Measurements from ENCODE around the gene FILIP1L. TPM values are rescaled to one million over a fixed set of nuclear protein-coding genes. Genes with fewer than 3 reads are reported as not detected.

Gene FILIP1L
- total RNA-seq, 4 donors from 2014 or later, result 113 to 149 (median 122) TPM

- H3K27me3 ChIP-seq, result no peaks in the 10 kb centered on the region
- H3K36me3 ChIP-seq, result no peaks in the 10 kb centered on the region
- no peaks in the 10 kb centered on the region for H3K9me3 ChIP-seq
- WGBS, 2 donors (ENCODE audit: low coverage in 1 of 2), result 24 to 50% methylated on average over 5 of the region's 6 CpGs
- peak overlapping the region; percentile 66 to 94 (median 70) for H3K27ac ChIP-seq
- H3K4me3 ChIP-seq, result peak overlapping the region in 1 of 2 donors; percentile 9
- ATAC-seq, result peak; percentile 29
- peaks cover 0 to 61% (median 15%) of the 10 kb centered on the region in 3 donors for H3K4me1 ChIP-seq
- TF ChIP-seq POLR2A (IDR thresholded peaks at IDR 0.05) (no peak), POLR2AphosphoS5 (IDR thresholded peaks at IDR 0.05) (no peak), EP300 (IDR thresholded peaks at IDR 0.05) (no peak), CTCF (IDR thresholded peaks at IDR 0.05) (no peak)
Observed at GRCh38 chr3:100047455-100048141, 66.7 kb downstream of the FILIP1L start.

- no peaks in the 10 kb centered on the region for H3K36me3 ChIP-seq
- H3K9me3 ChIP-seq, result no peaks in the 10 kb centered on the region
- H3K4me3 ChIP-seq, result no peak overlapping the region
- TF ChIP-seq EP300 (IDR thresholded peaks at IDR 0.05), result no peak
- TF ChIP-seq CTCF (IDR thresholded peaks at IDR 0.05), result no peak
- no peak for TF ChIP-seq POLR2A (IDR thresholded peaks at IDR 0.05)
- no peak for TF ChIP-seq POLR2AphosphoS5 (IDR thresholded peaks at IDR 0.05)
- no peak for ATAC-seq
- H3K27ac ChIP-seq, result peak overlapping the region; percentile 66 to 94 (median 80)
- 67% methylated on average over 2 of the region's 2 CpGs; no CpG with 5 or more reads in 1 of the 2 donors for WGBS, 2 donors (ENCODE audit: low coverage in 1 of 2)
- H3K27me3 ChIP-seq, result no peaks in the 10 kb centered on the region
- H3K4me1 ChIP-seq, result peaks cover under 1 to 67% (median 21%) of the 10 kb centered on the region in 3 donors
Observed at GRCh38 chr3:100046986-100047385, 67.3 kb downstream of the FILIP1L start.

GRCh38 chr3:100045696-100046095 is 68.6 kb downstream of the FILIP1L start:
- Histone ChIP-seq H3K36me3 (no peaks in the 10 kb centered on the region), H3K27me3 (no peaks in the 10 kb centered on the region), H3K4me1 (peaks cover 12 to 80% (median 32%) of the 10 kb centered on the region in 3 donors), H3K9me3 (no peaks in the 10 kb centered on the region), H3K4me3 (no peak overlapping the region), H3K27ac (peak overlapping the region in 3 of 4 donors; percentile 66 to 94 (median 92))
- WGBS, 2 donors (ENCODE audit: low coverage in 1 of 2), result 60% methylated on average over 1 of the region's 3 CpGs; no CpG with 5 or more reads in 1 of the 2 donors
- peak; percentile 29 for ATAC-seq
- TF ChIP-seq CTCF (IDR thresholded peaks at IDR 0.05), result no peak
- TF ChIP-seq POLR2A (IDR thresholded peaks at IDR 0.05), result no peak
- TF ChIP-seq EP300 (IDR thresholded peaks at IDR 0.05), result no peak
- TF ChIP-seq POLR2AphosphoS5 (IDR thresholded peaks at IDR 0.05), result no peak

GRCh38 chr3:100044369-100044768 is 69.9 kb downstream of the FILIP1L start:
- H3K36me3 ChIP-seq, result no peaks in the 10 kb centered on the region
- H3K9me3 ChIP-seq, result no peaks in the 10 kb centered on the region
- H3K4me1 ChIP-seq, result peaks cover 20 to 93% (median 39%) of the 10 kb centered on the region in 3 donors
- no peak for ATAC-seq
- TF ChIP-seq POLR2A (IDR thresholded peaks at IDR 0.05), result no peak
- TF ChIP-seq EP300 (IDR thresholded peaks at IDR 0.05), result no peak
- TF ChIP-seq CTCF (IDR thresholded peaks at IDR 0.05), result no peak
- TF ChIP-seq POLR2AphosphoS5 (IDR thresholded peaks at IDR 0.05), result no peak
- H3K4me3 ChIP-seq, result no peak overlapping the region
- no peaks in the 10 kb centered on the region for H3K27me3 ChIP-seq
- peak overlapping the region in 3 of 4 donors; percentile 81 to 94 (median 92) for H3K27ac ChIP-seq

GRCh38 chr3:100043271-100043670 is 71.0 kb downstream of the FILIP1L start:
- Histone ChIP-seq H3K4me3 (no peak overlapping the region), H3K36me3 (no peaks in the 10 kb centered on the region), H3K4me1 (peaks cover 20 to 85% (median 39%) of the 10 kb centered on the region in 3 donors), H3K27ac (peak overlapping the region; percentile 81 to 100 (median 93)), H3K27me3 (no peaks in the 10 kb centered on the region), H3K9me3 (no peaks in the 10 kb centered on the region)
- 33 to 45% methylated on average over 1 of the region's 1 CpG for WGBS, 2 donors (ENCODE audit: low coverage in 1 of 2)
- TF ChIP-seq POLR2A (IDR thresholded peaks at IDR 0.05) (no peak), POLR2AphosphoS5 (IDR thresholded peaks at IDR 0.05) (no peak), CTCF (IDR thresholded peaks at IDR 0.05) (no peak), EP300 (IDR thresholded peaks at IDR 0.05) (no peak)
- no peak for ATAC-seq
